Stomach smooth muscle (tissue), 2 donors: ENCODE measurements around the gene MAP3K5.

ENCODE experiments used
- H3K27ac ChIP-seq: one replicate; pipeline ENCODE4 v1.7.0; 2013; ENCODE audit warnings: mild to moderate bottlenecking, low read length, inconsistent platforms
- H3K27me3 ChIP-seq, 2 donors: one replicate each; pipeline ENCODE4 v1.7.0; 2013; ENCODE audit warnings: low read length in 2 of 2; ENCODE audit not compliant: insufficient read depth in 2 of 2, control insufficient read depth in 1 of 2
- H3K36me3 ChIP-seq, 2 donors: one replicate each; pipeline ENCODE4 v1.7.0; 2013; ENCODE audit warnings: low read length in 2 of 2; ENCODE audit not compliant: control insufficient read depth in 2 of 2, insufficient read depth in 2 of 2
- H3K4me1 ChIP-seq: one replicate; pipeline ENCODE4 v1.7.0; 2013; ENCODE audit warnings: low read length; ENCODE audit not compliant: control insufficient read depth, insufficient read depth
- H3K4me3 ChIP-seq, 2 donors: one replicate each; pipeline ENCODE4 v1.7.0; 2013; ENCODE audit warnings: low read length in 2 of 2
- H3K9ac ChIP-seq, 2 donors: one replicate each; pipeline ENCODE4 v1.7.0; 2013; ENCODE audit warnings: low read length in 2 of 2, mild to moderate bottlenecking in 1 of 2
- H3K9me3 ChIP-seq, 2 donors: one replicate each; pipeline ENCODE4 v1.7.0; 2013; ENCODE audit warnings: low read length in 2 of 2; ENCODE audit not compliant: control insufficient read depth in 2 of 2
- donor health status: healthy.
- donor health status: Pancreatic carcinoma.

MAP3K5 gene

GRCh38 chr6:136549300-136550044 is 242.8 kb downstream of the MAP3K5 start:
- peak overlapping the region in 1 of 2 donors; percentile 37 for H3K9ac ChIP-seq
- peaks cover 13% of the 10 kb centered on the region for H3K4me1 ChIP-seq
- H3K27ac ChIP-seq: no peak overlapping the region
- H3K4me3 ChIP-seq: peak overlapping the region; percentile 34 to 77
- H3K27me3 ChIP-seq: peaks cover 17 to 48% of the 10 kb centered on the region in 2 donors
- H3K9me3 ChIP-seq: no peaks in the 10 kb centered on the region
- no peaks in the 10 kb centered on the region for H3K36me3 ChIP-seq

GRCh38 chr6:136548582-136549299 is 243.5 kb downstream of the MAP3K5 start:
- Histone ChIP-seq H3K36me3 (no peaks in the 10 kb centered on the region), H3K4me1 (peaks cover 13% of the 10 kb centered on the region), H3K9ac (no peak overlapping the region), H3K27ac (no peak overlapping the region), H3K27me3 (peaks cover 17 to 45% of the 10 kb centered on the region in 2 donors), H3K4me3 (peak overlapping the region in 1 of 2 donors; percentile 77), H3K9me3 (no peaks in the 10 kb centered on the region)

- Histone ChIP-seq H3K36me3 (no peaks in the 10 kb centered on the region), H3K9me3 (no peaks in the 10 kb centered on the region), H3K4me3 (no peak overlapping the region), H3K4me1 (peaks cover 13% of the 10 kb centered on the region), H3K27me3 (peaks cover 14 to 38% of the 10 kb centered on the region in 2 donors), H3K27ac (no peak overlapping the region), H3K9ac (no peak overlapping the region)
Observed at GRCh38 chr6:136547871-136548270, 244.4 kb downstream of the MAP3K5 start.

GRCh38 chr6:136547336-136547735 is 244.9 kb downstream of the MAP3K5 start:
- Histone ChIP-seq H3K4me1 (peaks cover 13% of the 10 kb centered on the region), H3K36me3 (no peaks in the 10 kb centered on the region), H3K27ac (no peak overlapping the region), H3K9ac (no peak overlapping the region), H3K27me3 (peaks cover 14 to 36% of the 10 kb centered on the region in 2 donors), H3K9me3 (no peaks in the 10 kb centered on the region), H3K4me3 (no peak overlapping the region)

- Histone ChIP-seq H3K9ac (no peak overlapping the region), H3K27ac (no peak overlapping the region), H3K4me3 (no peak overlapping the region), H3K27me3 (peaks cover 14 to 28% of the 10 kb centered on the region in 2 donors), H3K9me3 (no peaks in the 10 kb centered on the region), H3K36me3 (no peaks in the 10 kb centered on the region), H3K4me1 (peaks cover 13% of the 10 kb centered on the region)
Observed at GRCh38 chr6:136546331-136546730, 245.9 kb downstream of the MAP3K5 start.

GRCh38 chr6:136544326-136544725 is 248.0 kb downstream of the MAP3K5 start:
- Histone ChIP-seq H3K4me3 (no peak overlapping the region), H3K9me3 (no peaks in the 10 kb centered on the region), H3K9ac (no peak overlapping the region), H3K27ac (no peak overlapping the region), H3K27me3 (peaks cover 4 to 10% of the 10 kb centered on the region in 2 donors), H3K4me1 (peaks cover under 1% of the 10 kb centered on the region), H3K36me3 (no peaks in the 10 kb centered on the region)

- Histone ChIP-seq H3K9ac (no peak overlapping the region), H3K4me1 (no peaks in the 10 kb centered on the region), H3K27ac (no peak overlapping the region), H3K36me3 (no peaks in the 10 kb centered on the region), H3K4me3 (no peak overlapping the region), H3K27me3 (no peaks in the 10 kb centered on the region), H3K9me3 (no peaks in the 10 kb centered on the region)
Observed at GRCh38 chr6:136541395-136541794, 250.9 kb downstream of the MAP3K5 start.

- no peak overlapping the region for H3K4me3 ChIP-seq
- no peak overlapping the region for H3K9ac ChIP-seq
Observed at GRCh38 chr6:136539967-136540652, 252.2 kb downstream of the MAP3K5 start.

GRCh38 chr6:136538836-136539235 is 253.4 kb downstream of the MAP3K5 start:
- no peaks in the 10 kb centered on the region for H3K9me3 ChIP-seq
- H3K9ac ChIP-seq: no peak overlapping the region
- H3K36me3 ChIP-seq: no peaks in the 10 kb centered on the region
- H3K4me3 ChIP-seq: no peak overlapping the region
- H3K27me3 ChIP-seq: no peaks in the 10 kb centered on the region
- no peak overlapping the region for H3K27ac ChIP-seq
- H3K4me1 ChIP-seq: no peaks in the 10 kb centered on the region

More at GRCh38 chr6:136539967-136540652, 252.2 kb downstream of the MAP3K5 start:
- Histone ChIP-seq H3K4me1 (no peaks in the 10 kb centered on the region), H3K36me3 (no peaks in the 10 kb centered on the region), H3K27me3 (no peaks in the 10 kb centered on the region), H3K27ac (no peak overlapping the region), H3K9me3 (no peaks in the 10 kb centered on the region)

GRCh38 chr6:136535880-136536650 is 256.2 kb downstream of the MAP3K5 start:
- Histone ChIP-seq H3K4me1 (no peaks in the 10 kb centered on the region), H3K27me3 (no peaks in the 10 kb centered on the region), H3K4me3 (no peak overlapping the region), H3K36me3 (no peaks in the 10 kb centered on the region), H3K27ac (no peak overlapping the region), H3K9ac (no peak overlapping the region), H3K9me3 (no peaks in the 10 kb centered on the region)
